ENCODE results near the gene C1QTNF2.

DNA sequence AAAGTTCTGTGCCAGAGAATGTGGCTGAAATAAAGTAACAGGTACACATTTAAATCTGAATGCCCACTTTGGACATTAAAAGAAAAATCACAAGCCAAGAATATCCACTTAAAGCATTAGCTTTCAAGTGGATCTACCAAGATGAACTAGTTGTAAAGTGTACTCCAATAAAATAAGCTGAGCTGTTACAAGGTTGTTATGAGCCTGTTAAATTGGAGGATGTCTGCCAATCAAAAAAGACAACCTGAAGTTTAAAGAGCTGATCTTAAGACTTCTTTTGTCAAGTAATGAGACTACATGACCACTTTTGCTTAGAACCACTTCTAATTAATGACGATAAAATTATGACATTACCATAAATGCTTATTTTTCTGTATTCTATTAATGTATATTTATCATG, 27.1 kb upstream of the C1QTNF2 start:
- TF ChIP-seq, protein P1, sequence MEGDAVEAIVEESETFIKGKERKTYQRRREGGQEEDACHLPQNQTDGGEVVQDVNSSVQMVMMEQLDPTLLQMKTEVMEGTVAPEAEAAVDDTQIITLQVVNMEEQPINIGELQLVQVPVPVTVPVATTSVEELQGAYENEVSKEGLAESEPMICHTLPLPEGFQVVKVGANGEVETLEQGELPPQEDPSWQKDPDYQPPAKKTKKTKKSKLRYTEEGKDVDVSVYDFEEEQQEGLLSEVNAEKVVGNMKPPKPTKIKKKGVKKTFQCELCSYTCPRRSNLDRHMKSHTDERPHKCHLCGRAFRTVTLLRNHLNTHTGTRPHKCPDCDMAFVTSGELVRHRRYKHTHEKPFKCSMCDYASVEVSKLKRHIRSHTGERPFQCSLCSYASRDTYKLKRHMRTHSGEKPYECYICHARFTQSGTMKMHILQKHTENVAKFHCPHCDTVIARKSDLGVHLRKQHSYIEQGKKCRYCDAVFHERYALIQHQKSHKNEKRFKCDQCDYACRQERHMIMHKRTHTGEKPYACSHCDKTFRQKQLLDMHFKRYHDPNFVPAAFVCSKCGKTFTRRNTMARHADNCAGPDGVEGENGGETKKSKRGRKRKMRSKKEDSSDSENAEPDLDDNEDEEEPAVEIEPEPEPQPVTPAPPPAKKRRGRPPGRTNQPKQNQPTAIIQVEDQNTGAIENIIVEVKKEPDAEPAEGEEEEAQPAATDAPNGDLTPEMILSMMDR (IDR thresholded peaks at IDR 0.05): no peak
- TF ChIP-seq POLR2A (IDR thresholded peaks at IDR 0.05; ENCODE audit: low read depth) (no peak), EP300 (IDR thresholded peaks at IDR 0.05) (no peak), POLR2AphosphoS5 (IDR thresholded peaks at IDR 0.05) (no peak)

Data from esophagus muscularis mucosa (tissue), 4 donors.